ENCODE results near the gene STEAP3. TPM values are rescaled to one million over a fixed set of nuclear protein-coding genes. Genes with fewer than 3 reads are reported as not detected.

STEAP3 gene
- total RNA-seq, 1 experiment from 2014 or later = 32.3 TPM

- no peak overlapping the region for H3K27ac ChIP-seq (ENCODE audit: low read depth, low read length)
- H2AFZ ChIP-seq (ENCODE audit: low read depth, low read length, poor library complexity, severe bottlenecking) = no peak overlapping the region
- intact Hi-C loops (cut with micrococcal nuclease) = loop anchor here (1.0 kb wide), 1 partner anchor 71 kb away; no protein-coding TSS in a partner anchor
- H3K4me3 ChIP-seq (replicated peaks in 1 of 2; ENCODE audit: low read depth in 1 of 2, low read length in 2 of 2) = no peak overlapping the region
- peaks cover 10% of the 10 kb centered on the region for H3K79me2 ChIP-seq (ENCODE audit: insufficient read depth, low read length)
- ChIA-PET RAD21 (ENCODE audit: low non-redundant PET in 1 of 2, low total read pairs in 2 of 2, uncharacterized antibody in 2 of 2, unreplicated experiment in 2 of 2) (no interaction called here), POLR2A (no interaction called here), CTCF (interaction anchor here (0.7 to 2.9 kb wide), 2 partner anchors 72 to 158 kb away, joined by 4 to 12 read pairs; no protein-coding TSS in a partner anchor)
- no peak for TF ChIP-seq REST (IDR thresholded peaks at IDR 0.05; ENCODE audit: low read depth)
- no peak for TF ChIP-seq ZFX (IDR thresholded peaks at IDR 0.05)
- TF ChIP-seq SP1 (IDR thresholded peaks at IDR 0.05; ENCODE audit: low read depth) = no peak
- no peak for TF ChIP-seq POLR2A (IDR thresholded peaks at IDR 0.05; ENCODE audit: borderline replicate concordance, extremely low read depth, insufficient read depth, insufficient read length)
- TF ChIP-seq CBX3 (IDR thresholded peaks at IDR 0.05; ENCODE audit: low read depth) = no peak
- no peak for TF ChIP-seq JUND (IDR thresholded peaks at IDR 0.05)
- TF ChIP-seq ELF1 (IDR thresholded peaks at IDR 0.05; ENCODE audit: borderline replicate concordance, low read depth) = no peak
- no peak for TF ChIP-seq YY1 (IDR thresholded peaks at IDR 0.05; ENCODE audit: extremely low read depth, insufficient replicate concordance, low read depth, low read length)
- no peak for TF ChIP-seq POLR2AphosphoS5 (IDR thresholded peaks at IDR 0.05; ENCODE audit: low read depth, low read length)
- no peak overlapping the region for H3K9ac ChIP-seq (ENCODE audit: low read length)
- no TSS peak for BruUV-seq (replicated peaks)
- no peak overlapping the region for H3K4me2 ChIP-seq (ENCODE audit: low read length)
- H4K20me1 ChIP-seq (ENCODE audit: insufficient read depth) = no peaks in the 10 kb centered on the region
- peaks cover 27 to 36% of the 10 kb centered on the region in 2 experiments; a peak in 3 of 4 replicates for H3K4me1 ChIP-seq (ENCODE audit: control insufficient read depth in 1 of 2, insufficient read depth in 2 of 2, low read length in 2 of 2)
- no peaks in the 10 kb centered on the region for H3K9me2 ChIP-seq (ENCODE audit: insufficient read depth)
- ATAC-seq (no peak), DNase-seq (ENCODE audit: low read depth, low spot score) (no peak)
- no peaks in the 10 kb centered on the region for H3K36me3 ChIP-seq (ENCODE audit: control insufficient read depth in 1 of 2, insufficient read depth in 2 of 2, low read length in 2 of 2)
- no peaks in the 10 kb centered on the region for H3K27me3 ChIP-seq (ENCODE audit: insufficient read depth, low read length)
- H3K9me3 ChIP-seq (ENCODE audit: control insufficient read depth in 1 of 2, insufficient read depth in 1 of 2, low read depth in 1 of 2, low read length in 2 of 2) = no peaks in the 10 kb centered on the region
Measured at GRCh38 chr2:119219873-119220272, 3.8 kb upstream of the STEAP3 start.

All from HCT116 (cell line).